ENCODE data around the gene MRTFA.

MRTFA gene

GRCh38 chr22:40422558-40423309, 213.8 kb downstream of the MRTFA start:
- DNase-seq: no peak

DNA sequence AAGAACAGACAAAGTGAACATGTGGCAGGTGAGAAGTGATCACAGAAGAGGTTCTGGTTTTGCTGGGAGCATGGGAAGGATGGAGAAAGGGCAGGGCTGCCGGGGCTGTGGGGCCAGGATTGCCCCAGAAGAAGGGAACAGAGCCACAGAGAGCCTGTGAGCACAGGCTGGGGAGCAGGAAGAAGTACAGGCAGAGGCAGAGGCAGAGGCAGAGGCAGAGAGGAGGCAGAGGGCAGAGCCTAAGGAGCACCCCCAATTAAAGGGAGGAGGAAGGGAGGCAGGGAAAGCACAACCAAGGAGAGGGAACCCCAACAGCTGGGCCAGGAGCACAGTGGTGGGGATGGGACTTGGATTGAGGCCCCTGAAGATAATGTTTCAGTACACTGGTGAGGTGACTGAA, 214.6 kb downstream of the MRTFA start:
- DNase-seq: no peak

DNA sequence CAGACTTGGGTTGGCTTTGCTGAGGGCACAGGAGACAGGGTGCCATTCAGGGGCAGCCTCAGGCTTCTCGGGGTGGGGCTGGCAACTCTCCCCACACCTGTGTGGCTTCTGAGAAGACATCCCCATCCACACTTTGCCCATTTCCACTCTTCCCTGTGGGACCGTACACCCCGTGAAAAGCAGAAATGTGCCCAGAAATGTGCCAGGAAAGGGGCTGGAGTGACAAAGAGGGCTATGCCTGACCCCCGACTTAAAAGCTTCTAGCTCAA, 215.5 kb downstream of the MRTFA start:
- no peak for DNase-seq

DNA sequence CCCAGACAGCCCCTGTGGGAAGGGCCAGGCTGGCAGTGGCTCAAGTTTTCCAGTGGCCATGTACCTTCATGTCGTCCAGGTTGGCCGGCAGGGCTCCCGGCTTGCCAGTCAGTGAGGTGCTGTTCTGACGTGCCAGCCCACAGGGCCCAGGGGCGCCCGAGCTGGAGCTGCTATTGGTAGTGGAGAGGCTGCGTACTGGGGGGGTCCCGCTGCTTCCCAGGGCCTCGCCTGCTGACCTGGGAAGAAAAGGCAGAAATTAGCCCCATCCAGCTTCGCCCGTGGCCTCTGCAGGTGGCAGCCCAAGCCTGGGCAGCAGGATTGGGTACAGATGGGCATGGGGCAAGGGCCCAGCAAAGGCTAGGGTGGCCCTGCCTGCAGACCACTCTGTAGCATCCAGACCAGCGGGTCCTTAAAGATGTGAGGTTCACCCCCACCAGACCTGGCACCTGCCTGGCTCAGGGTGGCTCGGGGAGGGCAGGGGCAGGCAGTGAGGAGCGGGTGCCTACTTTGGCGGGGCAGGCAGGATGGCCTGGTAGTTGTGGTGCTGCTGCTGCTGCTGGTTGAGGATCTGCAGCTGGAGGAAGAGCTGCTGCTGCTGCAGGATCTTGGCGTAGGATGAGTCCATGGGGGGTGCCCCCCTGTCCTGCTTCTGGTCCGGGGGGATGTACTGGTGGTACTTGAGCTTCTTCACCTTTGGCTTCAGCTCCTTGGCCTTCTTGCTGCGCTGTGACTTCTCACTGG, 216.0 kb downstream of the MRTFA start:
- no peak for DNase-seq

DNA sequence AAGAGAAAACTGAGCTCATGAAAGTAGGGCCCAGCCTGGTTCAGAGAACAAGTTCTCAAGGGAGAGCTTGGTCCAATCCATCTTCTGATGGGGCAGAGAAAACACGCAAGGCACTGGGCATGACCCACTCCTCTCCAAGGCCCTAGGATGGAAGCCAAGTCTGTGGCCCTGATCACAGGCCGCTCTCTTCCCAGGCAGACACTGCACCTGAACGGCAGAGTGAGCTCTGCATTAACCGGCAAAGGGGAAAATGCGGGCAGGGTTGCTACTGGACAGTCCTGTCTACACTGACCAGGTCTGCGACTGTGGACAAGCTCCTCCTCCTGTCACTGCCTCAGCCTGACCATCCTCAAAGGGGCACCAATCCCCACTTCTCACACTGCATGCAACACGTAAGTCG, 216.8 kb downstream of the MRTFA start:
- DNase-seq: no peak

- no peak for DNase-seq
Observed at GRCh38 chr22:40418366-40419201, 217.9 kb downstream of the MRTFA start.

DNA sequence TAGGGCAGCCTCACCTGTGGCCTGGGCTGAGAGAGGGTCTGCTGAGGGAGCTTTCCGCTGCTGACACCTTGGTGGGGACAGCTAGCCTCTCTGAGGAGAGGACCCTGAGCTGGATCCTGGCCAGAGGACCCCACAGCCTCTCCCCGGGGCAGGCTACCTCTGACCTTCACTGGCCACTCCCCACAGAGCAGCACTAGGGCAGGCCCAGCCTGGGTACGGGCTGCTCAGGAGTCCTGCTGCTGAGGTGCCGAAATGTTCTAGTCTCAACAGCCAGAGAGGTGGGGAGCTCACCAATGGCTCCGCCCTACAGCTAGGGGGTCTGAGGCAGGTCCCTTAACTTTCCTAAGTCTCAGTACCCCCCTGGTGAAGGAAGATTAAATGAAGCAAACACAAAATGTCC, 218.6 kb downstream of the MRTFA start:
- DNase-seq: no peak

GRCh38 chr22:40417041-40417440, 219.5 kb downstream of the MRTFA start:
- no peak for DNase-seq

GRCh38 chr22:40416636-40417035, 219.9 kb downstream of the MRTFA start:
- DNase-seq: no peak

DNA sequence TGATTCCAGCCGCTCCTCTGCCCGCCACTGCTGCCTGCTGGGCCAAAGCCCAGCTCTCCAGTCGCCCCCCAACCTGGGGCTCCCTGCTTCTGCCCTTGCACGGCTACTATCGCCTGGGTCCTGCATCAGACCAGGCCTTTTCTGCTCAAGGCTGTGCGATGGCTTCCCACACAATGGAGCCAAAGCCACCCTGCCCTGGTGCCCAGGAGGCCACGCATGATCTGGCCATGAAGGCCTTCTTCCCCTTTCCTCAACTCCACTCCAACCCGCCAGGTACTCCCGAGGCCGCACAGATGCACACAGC, 220.3 kb downstream of the MRTFA start:
- no peak for DNase-seq

GRCh38 chr22:40415531-40416266, 220.8 kb downstream of the MRTFA start:
- no peak for DNase-seq

DNA sequence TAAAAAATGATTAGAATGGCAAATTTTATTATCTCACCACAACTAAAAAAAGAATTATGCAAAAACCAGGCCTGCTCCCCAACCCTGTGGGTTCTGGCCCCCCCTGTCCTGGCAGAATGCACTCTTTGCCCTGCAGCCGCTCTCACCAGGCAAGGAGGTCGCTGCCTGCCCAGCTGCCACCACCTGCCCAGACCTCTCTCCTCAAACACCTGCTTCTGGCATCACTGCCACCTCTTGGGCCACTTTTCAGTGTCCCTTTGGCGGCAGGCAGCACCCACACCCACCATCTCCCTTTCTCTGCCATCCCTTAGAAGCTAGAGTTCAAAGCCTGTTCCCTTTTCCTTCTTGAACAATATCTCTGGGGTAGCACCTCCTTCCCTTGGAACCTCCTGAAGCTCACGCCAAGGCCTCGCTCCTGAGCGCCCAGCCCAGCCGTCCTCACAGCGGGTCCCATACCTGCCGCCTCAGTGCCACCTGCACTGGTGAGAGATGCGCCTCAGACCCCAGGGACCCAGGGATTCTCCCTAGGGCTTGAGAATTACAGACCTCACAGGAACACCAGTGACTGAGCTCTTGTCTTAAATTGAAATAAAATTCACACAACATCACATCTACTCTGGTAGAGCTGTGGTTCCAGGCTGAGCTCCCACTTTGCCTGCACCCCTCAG, 221.5 kb downstream of the MRTFA start:
- no peak for DNase-seq

DNA sequence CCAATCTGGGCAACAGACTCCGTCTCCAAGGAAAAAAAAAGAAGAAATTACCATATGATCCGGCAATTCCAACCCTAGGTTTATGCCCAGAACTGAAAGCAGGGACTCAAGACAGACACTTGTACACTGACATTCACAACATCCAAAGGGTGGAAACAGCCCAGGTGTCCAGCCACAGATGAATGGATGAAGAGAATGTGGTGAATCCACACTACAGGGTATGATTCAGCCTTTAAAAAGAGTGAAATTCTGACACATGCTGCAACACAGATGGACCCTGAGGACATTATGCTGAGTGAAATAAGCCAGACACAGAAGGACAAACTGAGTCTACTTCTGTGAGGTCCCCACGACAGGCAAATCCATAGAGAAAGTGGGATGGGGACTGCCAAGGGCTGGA, 222.2 kb downstream of the MRTFA start:
- no peak for DNase-seq

DNA sequence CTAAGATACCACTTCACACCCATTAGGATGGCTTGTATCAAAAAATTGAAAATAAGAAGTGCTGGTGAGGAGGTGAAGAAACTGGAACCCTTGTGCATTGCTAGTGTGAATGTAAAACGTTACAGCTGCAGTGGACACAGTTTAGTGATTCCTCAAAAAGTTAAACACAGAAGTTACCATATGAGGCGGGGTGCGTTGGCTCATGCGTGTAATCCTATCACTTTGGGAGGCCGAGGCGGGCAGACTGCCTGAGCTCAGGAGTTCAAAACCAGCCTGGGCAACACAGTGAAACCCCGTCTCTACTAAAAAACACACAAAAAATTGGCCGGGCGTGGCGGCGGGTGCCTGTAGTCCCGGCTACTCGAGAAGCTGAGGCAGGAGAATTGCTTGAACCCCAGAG, 222.6 kb downstream of the MRTFA start:
- no peak for DNase-seq

DNA sequence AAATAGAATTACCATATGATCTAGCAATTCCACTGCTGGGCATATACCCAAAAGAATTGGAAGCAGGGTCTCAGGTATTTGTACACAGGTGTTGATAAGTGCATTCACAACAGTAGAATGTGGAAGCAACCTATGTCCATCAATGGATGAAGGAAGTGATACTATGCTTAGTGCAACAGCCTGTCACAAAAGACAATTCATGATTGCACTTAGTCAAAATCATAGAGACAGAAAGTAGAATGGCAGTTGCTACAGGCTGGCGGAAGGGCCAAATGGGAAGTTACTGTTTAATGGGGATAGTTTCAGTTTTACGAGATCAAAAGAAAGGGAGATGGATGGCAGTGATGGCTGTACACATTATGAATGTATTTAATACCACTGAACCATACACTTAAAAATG, 224.1 kb downstream of the MRTFA start:
- DNase-seq: no peak

DNA sequence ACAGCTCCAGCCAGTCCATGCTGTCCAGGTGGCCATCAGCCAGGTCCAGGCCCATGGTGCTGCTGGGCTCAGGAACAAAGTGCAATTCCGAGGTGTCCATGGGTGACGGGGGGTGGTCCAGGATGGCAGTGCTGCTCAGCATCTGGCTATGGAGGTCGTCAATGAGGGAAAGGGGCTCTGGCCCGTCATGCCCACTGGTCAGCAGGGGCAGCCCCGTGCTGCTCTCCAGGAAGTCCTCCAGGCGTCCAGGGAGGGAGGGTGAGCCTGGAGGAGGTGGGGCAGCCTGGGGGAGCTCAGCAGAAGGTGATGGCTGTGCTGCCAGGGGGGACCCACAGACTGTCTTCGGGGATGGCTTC, 225.0 kb downstream of the MRTFA start:
- DNase-seq: no peak

GRCh38 chr22:40410731-40411505, 225.6 kb downstream of the MRTFA start:
- no peak for DNase-seq

- DNase-seq: no peak
Observed at GRCh38 chr22:40410272-40410671, 226.2 kb downstream of the MRTFA start.

DNA sequence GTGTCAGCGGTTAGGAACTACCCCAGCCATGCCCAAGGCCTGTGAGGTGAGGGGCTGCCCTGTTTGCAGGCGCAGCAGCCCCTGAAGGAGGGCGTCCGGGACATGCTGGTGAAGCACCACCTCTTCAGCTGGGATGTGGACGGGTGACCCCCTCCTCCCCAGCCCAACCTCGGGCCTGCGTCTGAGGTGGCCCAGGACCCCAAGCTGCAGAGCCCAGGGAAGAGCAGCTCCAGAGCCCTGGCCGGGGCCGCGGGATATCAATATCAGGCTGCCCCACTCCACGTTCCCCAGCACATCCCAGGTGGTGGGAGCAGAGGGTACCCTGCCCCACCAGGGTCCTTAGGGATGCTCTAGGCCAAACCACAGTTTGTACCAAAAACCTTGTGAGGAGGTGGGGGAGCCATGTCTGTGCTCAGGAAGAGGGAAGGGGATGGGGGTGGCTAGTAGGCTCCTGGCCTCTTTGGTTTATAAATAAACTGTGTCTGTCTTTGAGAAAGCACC, 226.9 kb downstream of the MRTFA start:
- no peak for DNase-seq

GRCh38 chr22:40408718-40409612, 227.6 kb downstream of the MRTFA start:
- no peak for DNase-seq
